Neural progenitor cell (in vitro differentiated cells): Measurements from ENCODE around the gene SEC16B. TPM values are rescaled to one million over a fixed set of nuclear protein-coding genes. Genes with fewer than 3 reads are reported as not detected.

Source experiments
- DNase-seq: peaks from one replicate; pipeline ENCODE4 v3.0.0-alpha.2; 2016; ENCODE audit warnings: low spot score
- H2AFZ ChIP-seq: fragments of 200-600 bp; sonication (generic); replicated peaks from 2 replicates; pipeline ENCODE4 v1.6.1; 2016; ENCODE audit warnings: antibody characterized with exemption
- H3F3A ChIP-seq: fragments of 200-600 bp; sonication (generic); 2 replicates; pipeline ENCODE4 v1.6.1; 2016; ENCODE audit warnings: antibody characterized with exemption, low read depth
- H3K27ac ChIP-seq: fragments of 200-600 bp; sonication (generic); 2 replicates; pipeline ENCODE4 v1.5.1; 2016; ENCODE audit warnings: mild to moderate bottlenecking
- H3K27me3 ChIP-seq: fragments of 200-600 bp; sonication (generic); 2 replicates; pipeline ENCODE4 v1.6.1; 2016; ENCODE audit warnings: mild to moderate bottlenecking, moderate library complexity
- H3K36me3 ChIP-seq: fragments of 200-600 bp; sonication (generic); 2 replicates; pipeline ENCODE4 v1.5.1; 2016
- H3K4me1 ChIP-seq: fragments of 200-600 bp; sonication (generic); 2 replicates; pipeline ENCODE4 v1.6.1; 2016; ENCODE audit warnings: mixed run types
- H3K4me2 ChIP-seq: fragments of 200-600 bp; sonication (generic); 2 replicates; pipeline ENCODE4 v1.6.1; 2016
- H3K4me3 ChIP-seq: fragments of 200-600 bp; sonication (generic); 2 replicates; pipeline ENCODE4 v1.5.1; 2016
- H3K79me2 ChIP-seq: fragments of 200-600 bp; sonication (generic); 2 replicates; pipeline ENCODE4 v1.6.1; 2016; ENCODE audit warnings: low read depth
- H3K9ac ChIP-seq: fragments of 200-600 bp; sonication (generic); 2 replicates; pipeline ENCODE4 v1.6.1; 2016
- H3K9me3 ChIP-seq: fragments of 200-600 bp; sonication (generic); 2 replicates; pipeline ENCODE4 v1.5.1; 2016; ENCODE audit warnings: low read depth
- H4K20me1 ChIP-seq: fragments of 200-600 bp; sonication (generic); 2 replicates; pipeline ENCODE4 v1.6.1; 2016; ENCODE audit warnings: low read depth
- H3K27ac Mint-ChIP-seq: 3 replicates; pipeline ENCODE4 v1.8.0; 2021; ENCODE audit warnings: mixed read lengths
- H3K27me3 Mint-ChIP-seq: 2 replicates; pipeline ENCODE4 v1.8.0; 2022; ENCODE audit warnings: low read depth, mild to moderate bottlenecking, inconsistent platforms, moderate library complexity, mixed read lengths; ENCODE audit not compliant: insufficient read depth
- H3K36me3 Mint-ChIP-seq: 3 replicates; pipeline ENCODE4 v1.8.0; 2021; ENCODE audit warnings: mixed read lengths
- H3K4me1 Mint-ChIP-seq: 3 replicates; pipeline ENCODE4 v1.8.0; 2021; ENCODE audit warnings: mixed read lengths
- H3K4me3 Mint-ChIP-seq: 3 replicates; pipeline ENCODE4 v1.8.0; 2021; ENCODE audit warnings: mild to moderate bottlenecking, moderate library complexity, mixed read lengths
- H3K9me3 Mint-ChIP-seq: 3 replicates; pipeline ENCODE4 v1.8.0; 2020; ENCODE audit warnings: mixed read lengths
- EZH2 ChIP-seq: fragments of 200-600 bp; sonication (generic); IDR thresholded peaks from 2 replicates; pipeline ENCODE4 v1.6.1; 2017; ENCODE audit warnings: antibody characterized with exemption, mild to moderate bottlenecking, moderate library complexity
- EZH2phosphoT487 ChIP-seq: fragments of 200-600 bp; sonication (generic); IDR thresholded peaks from 2 replicates; pipeline ENCODE4 v1.6.1; 2017; ENCODE audit warnings: antibody characterized with exemption
- total RNA-seq: library from RNA; depleted of rRNA; stranded (reverse); fragments of >200 nt; gene quantifications from 2 replicates; pipeline ENCODE4 v1.2.3, GENCODE V29; 2015; ENCODE audit warnings: low replicate concordance
- TF ChIP-seq, protein P1 (sequence below): fragments of 200-600 bp; sonication (generic); IDR thresholded peaks from 2 replicates; pipeline ENCODE4 v1.5.1; 2017; ENCODE audit warnings: antibody characterized with exemption, mild to moderate bottlenecking

The SEC16B gene
- total RNA-seq, 1 donor from 2014 or later, result 0.67 TPM

GRCh38 chr1:177937931-177938330, 31.9 kb downstream of the SEC16B start:
- Mint-ChIP-seq H3K27ac (peak overlapping the region; percentile 61), H3K9me3 (no peaks in the 10 kb centered on the region), H3K4me3 (no peak overlapping the region), H3K4me1 (peaks cover 27% of the 10 kb centered on the region), H3K27me3 (peaks cover 6% of the 10 kb centered on the region), H3K36me3 (no peaks in the 10 kb centered on the region)
- no peak for TF ChIP-seq EZH2
- TF ChIP-seq EZH2phosphoT487, result no peak
- TF ChIP-seq, protein P1, sequence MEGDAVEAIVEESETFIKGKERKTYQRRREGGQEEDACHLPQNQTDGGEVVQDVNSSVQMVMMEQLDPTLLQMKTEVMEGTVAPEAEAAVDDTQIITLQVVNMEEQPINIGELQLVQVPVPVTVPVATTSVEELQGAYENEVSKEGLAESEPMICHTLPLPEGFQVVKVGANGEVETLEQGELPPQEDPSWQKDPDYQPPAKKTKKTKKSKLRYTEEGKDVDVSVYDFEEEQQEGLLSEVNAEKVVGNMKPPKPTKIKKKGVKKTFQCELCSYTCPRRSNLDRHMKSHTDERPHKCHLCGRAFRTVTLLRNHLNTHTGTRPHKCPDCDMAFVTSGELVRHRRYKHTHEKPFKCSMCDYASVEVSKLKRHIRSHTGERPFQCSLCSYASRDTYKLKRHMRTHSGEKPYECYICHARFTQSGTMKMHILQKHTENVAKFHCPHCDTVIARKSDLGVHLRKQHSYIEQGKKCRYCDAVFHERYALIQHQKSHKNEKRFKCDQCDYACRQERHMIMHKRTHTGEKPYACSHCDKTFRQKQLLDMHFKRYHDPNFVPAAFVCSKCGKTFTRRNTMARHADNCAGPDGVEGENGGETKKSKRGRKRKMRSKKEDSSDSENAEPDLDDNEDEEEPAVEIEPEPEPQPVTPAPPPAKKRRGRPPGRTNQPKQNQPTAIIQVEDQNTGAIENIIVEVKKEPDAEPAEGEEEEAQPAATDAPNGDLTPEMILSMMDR, result no peak
- no peaks in the 10 kb centered on the region for H4K20me1 ChIP-seq
- H2AFZ ChIP-seq, result no peak overlapping the region
- no peaks in the 10 kb centered on the region for H3K27me3 ChIP-seq
- H3K36me3 ChIP-seq, result no peaks in the 10 kb centered on the region
- H3K9me3 ChIP-seq, result no peaks in the 10 kb centered on the region
- peaks cover 6% of the 10 kb centered on the region for H3K4me1 ChIP-seq
- no peak for DNase-seq
- no peak overlapping the region for H3K9ac ChIP-seq
- no peak overlapping the region for H3K27ac ChIP-seq
- H3K4me2 ChIP-seq, result no peak overlapping the region
- H3K4me3 ChIP-seq, result no peak overlapping the region
- H3K79me2 ChIP-seq, result no peaks in the 10 kb centered on the region
- H3F3A ChIP-seq, result no peaks in the 10 kb centered on the region

- Histone ChIP-seq H4K20me1 (no peaks in the 10 kb centered on the region), H2AFZ (no peak overlapping the region), H3K9ac (no peak overlapping the region), H3K36me3 (no peaks in the 10 kb centered on the region), H3F3A (no peaks in the 10 kb centered on the region), H3K27ac (no peak overlapping the region), H3K79me2 (no peaks in the 10 kb centered on the region), H3K4me3 (no peak overlapping the region), H3K9me3 (no peaks in the 10 kb centered on the region), H3K4me2 (no peak overlapping the region), H3K4me1 (peaks cover 6% of the 10 kb centered on the region), H3K27me3 (no peaks in the 10 kb centered on the region)
- DNase-seq, result no peak
- Mint-ChIP-seq H3K4me1 (peaks cover 27% of the 10 kb centered on the region), H3K27me3 (peaks cover 6% of the 10 kb centered on the region), H3K4me3 (no peak overlapping the region), H3K36me3 (no peaks in the 10 kb centered on the region), H3K9me3 (no peaks in the 10 kb centered on the region), H3K27ac (peak overlapping the region; percentile 61)
- TF ChIP-seq, protein P1, result no peak
- TF ChIP-seq EZH2phosphoT487, result no peak
- TF ChIP-seq EZH2, result no peak
These were observed 32.6 kb downstream of the SEC16B start for GRCh38 chr1:177937174-177937770.

DNA sequence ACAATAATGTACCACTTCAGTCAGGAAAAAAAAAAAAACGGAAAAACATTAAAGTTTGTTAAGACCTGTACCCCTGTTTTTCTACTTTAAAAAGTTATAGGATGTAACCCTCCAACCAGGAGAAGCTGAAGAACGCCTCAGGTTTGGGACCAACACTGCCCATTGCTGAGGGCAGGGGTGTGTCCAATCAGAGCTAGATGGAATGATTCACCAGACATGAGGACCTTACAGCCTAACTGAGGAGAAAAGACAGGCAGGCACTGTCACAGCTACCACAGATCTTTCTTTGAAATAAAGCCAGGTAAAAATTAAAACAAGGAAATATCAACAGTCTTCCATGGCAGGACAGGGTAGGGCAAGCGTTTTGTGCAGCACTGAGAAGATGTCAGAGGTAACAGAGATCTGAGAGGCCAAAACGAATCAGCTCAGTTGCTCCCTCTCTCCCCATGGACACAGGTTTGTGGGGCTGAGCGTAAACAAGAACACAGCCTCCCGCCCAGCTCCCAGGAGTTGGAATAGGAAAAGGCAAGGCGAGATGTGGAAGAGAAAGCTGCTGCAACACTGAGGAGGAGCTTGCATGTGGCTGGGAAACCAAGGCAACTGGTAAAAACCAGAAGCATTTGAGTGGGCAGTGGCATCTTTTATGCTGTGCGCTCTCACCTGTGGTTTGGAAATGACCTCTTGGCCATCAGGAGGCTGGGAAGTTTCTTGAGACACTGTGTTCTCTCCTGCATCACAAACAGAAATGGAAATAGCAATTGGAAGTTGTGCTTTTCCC, 34.0 kb downstream of the SEC16B start:
- H3K4me1 ChIP-seq, result peaks cover 6% of the 10 kb centered on the region

More for the DNA sequence above, 34.0 kb downstream of the SEC16B start:
- H3K4me1 Mint-ChIP-seq, result peaks cover 27% of the 10 kb centered on the region
- Histone ChIP-seq H3K9me3 (no peaks in the 10 kb centered on the region), H4K20me1 (no peaks in the 10 kb centered on the region), H3K79me2 (no peaks in the 10 kb centered on the region), H3K27ac (no peak overlapping the region), H3K36me3 (no peaks in the 10 kb centered on the region), H3K4me3 (no peak overlapping the region), H3K9ac (no peak overlapping the region), H3F3A (no peaks in the 10 kb centered on the region), H3K4me2 (no peak overlapping the region), H2AFZ (no peak overlapping the region), H3K27me3 (no peaks in the 10 kb centered on the region)
- no peaks in the 10 kb centered on the region for H3K9me3 Mint-ChIP-seq
- no peaks in the 10 kb centered on the region for H3K36me3 Mint-ChIP-seq
- peaks cover 6% of the 10 kb centered on the region for H3K27me3 Mint-ChIP-seq
- no peak overlapping the region for H3K4me3 Mint-ChIP-seq
- no peak for TF ChIP-seq EZH2phosphoT487
- TF ChIP-seq EZH2, result no peak
- TF ChIP-seq, protein P1, result no peak
- peak overlapping the region; percentile 13 for H3K27ac Mint-ChIP-seq
- DNase-seq, result no peak
